GM18499 (cell line): ENCODE measurements around the gene CLCF1.

Experiments used
- ATAC-seq: cut with Tn5 transposase; IDR thresholded peaks from one replicate; pipeline ENCODE4 v1.9.1; 2021; ENCODE audit warnings: moderate number of reproducible peaks; ENCODE audit not compliant: insufficient read depth, unreplicated experiment

Gene CLCF1

DNA sequence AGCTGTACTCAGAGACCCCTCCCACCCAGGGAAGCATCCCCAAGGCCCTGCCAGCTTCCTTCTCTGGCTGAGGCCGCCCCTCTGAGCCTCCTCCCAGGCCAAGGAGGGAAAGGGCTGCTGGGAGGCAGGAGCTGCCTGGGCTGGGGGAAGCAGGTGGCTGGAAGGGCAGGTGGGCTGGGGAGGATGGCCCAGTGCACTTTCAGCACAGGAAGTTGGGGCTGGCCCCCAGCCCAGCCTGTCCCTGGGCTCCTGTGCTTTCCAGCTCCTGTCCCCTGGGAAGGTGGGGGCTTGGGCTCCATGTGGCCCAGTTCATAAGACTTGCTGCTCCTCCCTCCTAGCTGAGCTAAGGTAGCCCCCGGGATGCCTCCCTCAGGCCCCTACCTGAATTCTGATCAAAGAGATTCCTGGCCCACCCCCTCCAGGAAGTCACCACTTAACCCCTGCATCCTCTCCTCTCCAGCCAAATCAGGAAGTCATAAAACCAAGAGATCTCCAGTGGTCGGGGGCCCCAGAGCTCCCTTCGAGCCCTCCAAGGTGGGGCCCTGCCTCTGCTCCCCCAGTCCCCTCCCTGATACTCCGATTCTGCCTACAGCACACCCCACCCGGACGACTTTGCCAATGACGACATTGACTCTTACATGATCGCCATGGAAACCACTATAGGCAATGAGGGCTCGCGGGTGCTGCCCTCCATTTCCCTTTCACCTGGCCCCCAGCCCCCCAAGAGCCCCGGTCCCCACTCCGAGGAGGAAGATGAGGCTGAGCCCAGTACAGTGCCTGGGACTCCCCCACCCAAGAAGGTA lies 23.4 kb upstream of the CLCF1 start:
- ATAC-seq = no peak

- ATAC-seq = no peak
Measured at GRCh38 chr11:67396259-67396581, 22.8 kb upstream of the CLCF1 start.

DNA sequence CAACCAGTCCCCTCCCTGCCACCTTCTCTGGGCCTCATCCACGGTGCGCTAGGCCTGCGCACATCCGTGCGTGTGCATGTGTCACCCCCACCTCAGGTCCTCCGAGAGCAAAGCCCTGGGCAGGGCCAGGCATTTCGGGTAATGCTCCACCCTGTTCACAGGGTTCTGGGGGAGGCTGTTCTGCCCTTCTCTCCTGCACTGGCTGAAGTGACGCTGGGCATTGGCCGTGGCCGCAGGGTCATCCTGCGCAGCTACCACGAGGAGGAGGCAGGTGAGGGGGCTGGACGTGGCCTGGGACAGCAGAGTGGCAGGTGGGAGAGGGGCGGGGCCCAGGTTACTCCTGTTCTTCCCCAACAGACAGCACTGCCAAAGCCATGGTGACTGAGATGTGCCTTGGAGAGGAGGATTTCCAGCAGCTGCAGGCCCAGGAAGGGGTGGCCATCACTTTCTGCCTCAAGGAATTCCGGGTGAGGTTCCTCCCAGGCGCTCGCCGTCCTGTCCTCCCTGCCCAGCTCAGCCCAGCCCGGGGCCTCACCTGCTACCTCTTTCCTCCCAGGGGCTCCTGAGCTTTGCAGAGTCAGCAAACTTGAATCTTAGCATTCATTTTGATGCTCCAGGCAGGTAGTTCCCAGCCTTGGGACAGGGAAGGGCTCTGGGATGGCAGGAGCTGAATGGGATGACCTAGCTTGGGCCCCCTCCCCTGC lies 22.3 kb upstream of the CLCF1 start:
- ATAC-seq = no peak

GRCh38 chr11:67393990-67394389 lies 20.6 kb upstream of the CLCF1 start:
- no peak for ATAC-seq

DNA sequence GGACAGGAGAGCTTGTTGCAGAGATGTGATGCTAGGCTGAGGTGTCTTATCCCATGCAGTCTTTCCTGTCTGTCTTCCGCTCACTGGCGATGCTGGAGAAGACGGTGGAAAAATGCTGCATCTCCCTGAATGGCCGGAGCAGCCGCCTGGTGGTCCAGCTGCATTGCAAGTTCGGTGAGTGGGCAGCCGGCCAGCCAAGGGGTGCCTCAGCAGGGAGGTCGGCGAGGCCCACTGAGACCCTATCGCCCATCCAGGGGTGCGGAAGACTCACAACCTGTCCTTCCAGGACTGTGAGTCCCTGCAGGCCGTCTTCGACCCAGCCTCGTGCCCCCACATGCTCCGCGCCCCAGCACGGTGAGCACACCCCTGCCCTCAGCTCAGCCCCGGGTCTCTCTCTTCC lies 20.0 kb upstream of the CLCF1 start:
- no peak for ATAC-seq

- no peak for ATAC-seq
Measured at GRCh38 chr11:67392183-67392715, 18.9 kb upstream of the CLCF1 start.

DNA sequence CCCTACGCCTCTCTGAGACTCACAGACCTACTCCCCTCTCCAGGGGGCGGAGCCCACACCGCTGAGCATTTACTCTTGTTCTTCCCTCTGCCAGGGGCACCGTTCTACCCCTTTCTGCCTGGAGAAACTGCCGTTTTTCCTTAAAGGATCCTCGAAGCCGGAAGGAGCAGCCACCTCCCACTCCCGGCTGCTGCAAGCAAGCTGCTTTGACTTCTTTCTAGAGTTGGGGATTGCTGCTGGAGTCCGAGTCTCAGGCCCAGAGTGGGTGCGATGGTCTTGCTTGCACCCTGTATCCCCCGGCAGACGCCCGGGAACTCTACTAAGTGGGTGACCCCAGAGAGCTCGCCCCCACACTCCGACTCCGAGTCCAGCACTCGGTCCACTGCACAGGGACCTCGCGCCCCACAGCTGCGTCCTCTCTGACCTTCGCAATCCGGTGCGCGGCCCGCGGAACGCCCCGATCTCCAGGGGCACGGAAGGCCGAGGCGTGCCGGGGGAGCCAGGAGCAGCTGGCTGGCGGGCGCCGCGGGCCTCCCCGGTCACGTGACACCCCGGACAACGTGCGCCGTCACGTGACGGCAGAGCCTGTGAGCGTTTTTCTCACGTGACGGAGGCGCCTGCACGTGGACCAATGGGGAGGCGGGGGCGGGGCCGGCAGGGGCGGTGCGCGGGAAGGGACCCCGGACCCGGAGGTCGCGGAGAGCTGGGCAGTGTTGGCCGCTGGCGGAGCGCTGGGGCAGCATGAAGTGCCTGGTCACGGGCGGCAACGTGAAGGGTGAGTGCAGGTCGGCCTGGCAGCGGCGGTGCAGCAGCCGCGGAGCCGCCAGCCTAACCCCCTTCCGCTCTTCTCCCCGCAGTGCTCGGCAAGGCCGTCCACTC lies 18.1 kb upstream of the CLCF1 start, which contains the start of gene RAD9A:
TSS of gene RAD9A (plus strand) at position 683 of the 879 bp plus-strand sequence. CDS start at position 742, 59 bp downstream.
- ATAC-seq = no peak

DNA sequence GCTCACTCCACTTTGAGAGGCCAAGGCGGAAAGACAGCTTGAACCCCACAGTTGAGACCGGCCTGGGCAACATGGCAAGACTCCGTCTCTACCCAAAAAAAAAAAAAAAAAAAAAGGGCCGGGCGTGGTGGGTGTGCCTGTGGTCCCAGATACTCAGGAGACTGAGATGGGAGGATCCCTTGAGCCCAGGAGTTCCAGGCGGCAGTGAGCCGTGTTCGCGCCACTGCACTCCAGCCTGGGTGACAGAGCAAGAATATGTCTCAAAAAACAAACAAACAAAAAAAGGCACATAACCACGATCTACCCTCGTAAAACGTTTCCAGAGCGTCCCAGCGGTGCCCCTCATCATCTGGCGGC lies 17.5 kb upstream of the CLCF1 start:
- no peak for ATAC-seq

- no peak for ATAC-seq
Measured at GRCh38 chr11:67389477-67389876, 16.1 kb upstream of the CLCF1 start.

DNA sequence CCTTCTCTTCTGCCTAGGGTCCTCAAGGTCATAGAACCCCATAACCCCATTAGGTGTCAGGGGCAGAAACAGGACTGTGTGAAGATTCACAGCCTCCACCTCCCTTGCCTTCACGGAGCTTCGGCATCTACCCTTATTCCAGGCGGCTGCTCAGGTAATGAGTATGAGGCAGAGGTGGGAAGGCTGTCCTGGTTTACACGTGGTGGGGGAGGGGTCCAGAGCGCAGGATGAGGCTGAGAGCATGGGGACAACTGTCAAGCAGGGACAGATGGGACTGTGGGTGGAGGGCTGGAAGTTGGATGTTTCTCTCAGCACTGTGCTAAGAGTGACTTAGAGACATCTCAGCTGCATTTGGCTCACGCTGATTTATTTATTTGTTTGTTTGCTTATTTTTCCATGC lies 14.1 kb upstream of the CLCF1 start:
- ATAC-seq = no peak

DNA sequence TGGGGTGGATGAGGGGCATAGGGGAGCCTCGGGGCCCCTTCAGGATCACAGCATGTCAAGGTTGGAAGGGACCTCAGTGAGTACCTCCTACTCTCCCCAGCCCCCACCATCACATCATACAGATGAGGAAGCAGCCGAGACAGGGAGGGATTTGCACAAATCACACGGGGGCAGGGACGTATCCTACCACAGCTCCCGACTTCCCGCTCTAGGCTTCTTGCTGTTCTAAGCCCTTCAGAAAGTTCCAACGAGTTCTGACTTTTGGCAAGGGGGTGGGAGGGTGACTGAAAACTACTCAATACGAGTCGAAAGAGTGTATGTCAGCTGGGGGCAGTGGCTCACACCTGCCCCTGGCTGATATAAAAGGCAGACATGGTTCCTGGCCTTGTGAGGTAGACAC lies 13.7 kb upstream of the CLCF1 start:
- ATAC-seq = no peak

DNA sequence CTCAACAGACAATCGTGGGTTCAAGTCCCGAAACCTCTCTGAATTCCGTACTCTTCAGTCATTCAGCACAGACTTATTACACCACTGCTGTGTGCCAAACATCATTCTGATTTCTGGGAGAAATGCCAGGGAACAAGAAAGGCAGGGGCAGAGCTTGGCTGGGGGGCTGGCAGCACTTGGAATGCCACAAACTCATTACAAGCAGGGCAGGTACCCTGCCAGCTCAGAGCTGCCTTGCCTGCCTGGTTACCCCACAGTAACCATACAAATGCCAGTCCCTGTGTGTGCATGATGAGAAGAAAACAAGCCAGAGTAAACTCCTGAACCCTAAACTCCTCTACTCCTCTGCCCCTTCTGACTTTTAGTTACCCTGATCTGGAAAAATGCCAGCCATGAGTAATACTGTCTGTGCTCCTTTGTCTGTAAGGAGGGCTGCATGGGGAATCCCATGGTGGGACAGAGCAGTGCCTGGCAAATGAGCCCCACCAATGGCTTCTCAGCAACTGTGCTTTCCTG lies 11.5 kb upstream of the CLCF1 start:
- no peak for ATAC-seq

DNA sequence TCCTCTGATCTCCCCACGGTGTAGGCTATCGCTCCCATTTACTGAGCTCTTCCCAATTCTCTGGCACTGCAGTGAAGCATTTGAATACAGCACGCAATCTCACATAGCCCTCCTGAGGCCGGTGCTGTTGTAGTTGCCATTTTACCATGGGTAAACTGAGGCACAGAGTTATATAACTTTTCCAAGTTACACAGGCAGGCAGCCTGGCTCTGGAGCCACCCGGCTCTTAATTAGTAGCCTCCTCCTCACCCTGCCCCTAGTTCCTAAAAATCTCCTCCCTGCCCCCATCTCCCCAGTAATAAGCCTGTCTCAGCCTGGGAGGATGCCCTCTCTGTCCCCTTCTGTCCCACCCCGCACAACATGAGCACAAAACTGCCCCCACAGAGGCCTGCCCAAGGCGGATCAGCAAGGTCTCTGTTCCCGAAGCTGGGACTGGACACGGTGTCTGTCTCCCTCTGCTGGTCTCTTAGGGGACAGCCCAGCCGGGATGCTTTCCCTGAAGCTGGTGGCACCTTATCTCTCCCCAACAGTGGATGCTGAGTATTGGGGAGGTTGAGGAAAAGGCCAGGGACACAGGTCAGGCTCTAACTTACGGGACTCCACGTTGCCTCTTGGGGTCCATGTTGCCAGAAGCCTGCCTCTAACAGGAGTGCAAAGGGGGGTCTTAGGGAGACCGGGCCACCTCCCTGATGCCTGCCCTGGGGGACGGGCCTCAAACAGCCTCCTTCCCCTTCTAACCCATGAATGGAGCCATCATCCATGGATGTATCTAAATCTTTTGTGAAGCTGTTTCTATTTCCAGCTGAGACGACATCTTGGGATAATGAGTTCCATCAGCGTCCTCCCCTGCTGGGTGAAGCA lies 9.1 kb upstream of the CLCF1 start:
- no peak for ATAC-seq

DNA sequence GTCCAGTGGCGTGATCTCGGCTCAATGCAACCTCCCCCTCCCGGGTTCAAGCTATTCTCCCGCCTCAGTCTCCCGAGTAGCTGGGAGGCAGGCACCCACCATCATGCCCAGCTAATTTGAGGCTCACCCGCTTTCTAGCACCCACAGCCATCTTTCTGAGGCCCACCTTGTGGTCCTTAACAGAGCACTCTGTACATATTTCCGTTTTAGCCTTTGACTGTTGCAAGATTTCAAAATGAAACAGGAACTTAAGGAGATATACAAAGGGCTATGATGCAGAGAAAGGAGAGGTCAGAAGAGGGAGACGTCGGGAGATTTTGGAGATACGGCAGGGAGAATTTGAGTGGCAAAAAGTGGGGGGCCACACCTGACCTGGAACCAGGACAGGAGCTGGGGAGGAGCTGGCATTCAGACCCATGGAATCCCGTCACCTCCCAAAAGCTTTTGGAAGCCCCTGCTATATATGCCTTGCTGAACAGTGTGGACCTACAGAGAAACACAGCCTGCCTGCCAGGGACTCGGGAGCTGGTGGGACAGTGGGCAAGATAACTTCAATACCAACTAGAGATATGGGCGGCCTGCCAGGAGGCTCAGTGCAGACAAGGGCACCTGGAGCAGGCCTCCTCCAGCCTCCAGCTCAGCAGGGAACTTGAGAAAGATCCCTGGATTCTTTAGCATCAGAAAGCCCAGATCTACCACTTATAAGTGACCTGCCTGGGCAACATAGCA lies 8.0 kb upstream of the CLCF1 start:
- ATAC-seq = no peak

DNA sequence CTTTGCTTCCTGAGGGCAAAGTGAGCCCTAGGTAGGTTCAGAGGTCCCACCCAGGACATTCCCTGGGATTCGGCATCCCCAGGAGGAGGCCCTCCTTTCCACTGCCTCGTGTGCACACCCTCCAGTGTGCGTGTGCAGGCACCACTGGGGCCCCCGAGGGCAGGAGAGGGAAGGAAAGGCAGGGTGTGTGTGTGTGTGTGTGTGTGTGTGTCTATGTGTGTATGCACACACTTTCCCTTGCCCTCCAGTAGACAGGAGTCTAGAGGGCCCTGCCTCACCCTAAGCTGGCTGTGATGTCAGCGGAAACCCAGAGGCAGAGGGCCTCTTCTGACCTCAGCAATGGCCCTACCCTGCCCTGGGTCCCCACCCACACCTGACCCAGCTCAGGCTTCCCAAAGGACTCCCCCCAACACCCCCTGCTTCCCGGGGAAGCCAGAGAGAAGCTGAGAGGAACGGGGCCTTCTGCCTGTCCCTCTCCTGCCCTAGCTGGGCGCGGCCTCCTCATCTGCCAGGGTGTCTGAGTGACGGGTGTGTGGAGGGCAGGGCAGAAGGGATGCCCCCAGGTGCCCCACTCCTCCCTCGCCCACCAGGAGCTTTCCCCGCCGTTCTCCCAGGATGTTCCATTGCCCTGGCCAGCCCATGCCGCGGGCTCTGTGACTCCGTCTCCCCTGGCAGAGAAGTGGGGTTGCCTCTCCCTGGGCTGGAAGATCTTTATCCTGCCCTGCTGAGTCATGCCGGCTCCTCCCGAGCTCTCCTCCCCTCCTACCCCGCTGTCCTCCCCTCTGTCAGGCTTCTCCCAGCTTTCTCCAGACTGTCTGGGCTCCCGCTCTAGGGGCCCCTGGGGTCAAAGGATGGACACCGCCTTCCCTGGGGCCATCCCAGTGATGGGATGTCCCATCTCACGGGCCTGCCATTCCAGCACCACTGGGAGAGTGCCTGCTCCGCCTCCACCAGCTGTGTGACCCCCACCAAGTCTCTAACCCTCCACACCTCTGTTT lies 6.0 kb upstream of the CLCF1 start:
- no peak for ATAC-seq

DNA sequence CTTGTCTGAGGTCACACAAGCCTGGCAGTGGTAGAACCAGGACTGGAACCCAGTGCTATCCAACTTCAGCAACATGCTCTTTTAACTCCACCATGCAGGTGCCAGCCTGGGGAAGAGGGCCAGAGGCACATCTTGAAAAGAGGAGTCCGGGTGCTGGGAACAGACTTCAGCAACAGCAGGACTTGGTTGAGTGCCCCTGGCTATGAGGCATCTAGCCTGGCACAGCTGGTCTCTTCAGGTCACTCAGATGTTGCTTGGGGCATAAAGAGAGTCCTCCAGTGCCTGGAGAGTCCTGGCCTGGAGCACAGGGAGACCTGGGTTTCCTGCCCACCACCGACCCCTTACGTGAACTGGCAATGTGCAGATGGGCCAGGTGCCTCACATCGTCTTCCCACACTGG lies 5.1 kb upstream of the CLCF1 start:
- ATAC-seq = no peak

DNA sequence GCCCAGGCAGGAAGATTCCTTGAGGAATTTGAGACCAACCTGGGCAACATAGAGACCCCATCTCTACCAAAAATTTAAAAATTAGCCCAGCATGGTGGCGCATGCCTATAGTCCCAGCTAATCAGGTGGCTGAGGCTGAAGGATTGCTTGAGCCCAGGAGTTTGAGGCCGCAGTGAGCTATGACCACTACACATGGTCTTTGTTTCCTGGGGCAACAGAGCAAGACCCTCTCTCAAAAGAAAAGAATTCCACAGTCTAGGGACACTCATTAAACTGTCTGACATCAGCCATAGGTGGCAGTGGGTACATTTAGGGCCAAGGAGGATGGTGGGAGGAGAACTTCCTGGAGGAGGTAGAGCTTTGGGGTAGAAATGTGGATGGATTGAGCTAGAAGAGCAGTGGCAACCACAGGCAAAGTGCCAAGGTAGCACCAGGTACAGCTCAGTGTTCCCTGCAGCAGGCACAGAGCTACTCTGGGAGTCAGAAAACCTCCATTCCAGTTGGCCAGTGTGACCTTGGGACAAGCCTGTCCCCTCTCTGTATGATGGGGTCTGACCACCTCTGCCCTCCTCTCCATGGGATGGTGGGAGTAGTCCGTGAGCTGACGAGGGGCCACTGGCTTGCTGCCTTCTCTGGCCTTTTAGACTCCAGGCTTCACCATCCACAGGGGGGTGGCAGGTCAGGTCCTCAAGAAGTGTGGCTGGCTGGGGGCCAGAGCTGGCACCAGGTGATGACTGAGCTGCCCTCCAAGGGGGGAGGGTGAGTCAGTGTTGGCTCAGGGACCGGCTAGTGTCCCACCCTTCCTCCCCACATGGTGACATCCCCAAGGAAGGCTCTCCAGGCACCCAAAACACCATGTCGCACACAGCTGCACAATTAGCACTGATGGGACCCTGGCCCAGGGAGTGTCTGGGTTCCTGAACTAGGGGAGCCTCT lies 3.7 kb upstream of the CLCF1 start:
- no peak for ATAC-seq
